Measurements from ENCODE around the gene ALKBH3. TPM values are rescaled to one million over a fixed set of nuclear protein-coding genes. Genes with fewer than 3 reads are reported as not detected.

Gene ALKBH3
- polyA plus RNA-seq, 4 donors: 29.1 to 39.3 (median 33.4) TPM

- no peak for DNase-seq (ENCODE audit: low read depth in 4 of 4, low spot score in 3 of 4)
These were observed 55.4 kb downstream of the ALKBH3 start for GRCh38 chr11:43936076-43936475.

- DNase-seq (ENCODE audit: low read depth in 4 of 4, low spot score in 3 of 4): no peak
These were observed 57.1 kb downstream of the ALKBH3 start for GRCh38 chr11:43937434-43938411.

- DNase-seq (ENCODE audit: low read depth in 4 of 4, low spot score in 3 of 4): no peak
These were observed 60.8 kb downstream of the ALKBH3 start for GRCh38 chr11:43941257-43941994.

GRCh38 chr11:43942662-43943371, 62.2 kb downstream of the ALKBH3 start:
- DNase-seq (ENCODE audit: low read depth in 4 of 4, low spot score in 3 of 4): peak in 1 of 4 donors; percentile 55

GRCh38 chr11:43943372-43943930, 62.8 kb downstream of the ALKBH3 start:
- DNase-seq (ENCODE audit: low read depth in 4 of 4, low spot score in 3 of 4): no peak

GRCh38 chr11:43943931-43944751, 63.5 kb downstream of the ALKBH3 start:
- DNase-seq (ENCODE audit: low read depth in 4 of 4, low spot score in 3 of 4): no peak

GRCh38 chr11:43944761-43945311, 64.2 kb downstream of the ALKBH3 start:
- no peak for DNase-seq (ENCODE audit: low read depth in 4 of 4, low spot score in 3 of 4)

- no peak for DNase-seq (ENCODE audit: low read depth in 4 of 4, low spot score in 3 of 4)
These were observed 66.4 kb downstream of the ALKBH3 start for GRCh38 chr11:43947003-43947500.

- DNase-seq (ENCODE audit: low read depth in 4 of 4, low spot score in 3 of 4): no peak
These were observed 67.2 kb downstream of the ALKBH3 start for GRCh38 chr11:43947815-43948214.

- no peak for DNase-seq (ENCODE audit: low read depth in 4 of 4, low spot score in 3 of 4)
These were observed 68.0 kb downstream of the ALKBH3 start for GRCh38 chr11:43948341-43949225.

GRCh38 chr11:43950311-43950855, 69.8 kb downstream of the ALKBH3 start:
- DNase-seq (ENCODE audit: low read depth in 4 of 4, low spot score in 3 of 4): no peak

- DNase-seq (ENCODE audit: low read depth in 4 of 4, low spot score in 3 of 4): no peak
These were observed 70.6 kb downstream of the ALKBH3 start for GRCh38 chr11:43951231-43951630.

GRCh38 chr11:43952020-43952400, 71.4 kb downstream of the ALKBH3 start:
- DNase-seq (ENCODE audit: low read depth in 4 of 4, low spot score in 3 of 4): no peak

GRCh38 chr11:43952401-43953342, 72.0 kb downstream of the ALKBH3 start:
- DNase-seq (ENCODE audit: low read depth in 4 of 4, low spot score in 3 of 4): no peak

- no peak for DNase-seq (ENCODE audit: low read depth in 4 of 4, low spot score in 3 of 4)
These were observed 72.9 kb downstream of the ALKBH3 start for GRCh38 chr11:43953521-43953920.

GRCh38 chr11:43954241-43954640, 73.6 kb downstream of the ALKBH3 start:
- DNase-seq (ENCODE audit: low read depth in 4 of 4, low spot score in 3 of 4): no peak

All from right renal pelvis (tissue), 4 donors.